GM19099 (cell line): ENCODE measurements around the gene PAFAH1B1.
A peak's percentile ranks its signal among the peaks of the same experiment; 100 is the strongest.

ENCODE experiments used
- POLR2A ChIP-seq: IDR thresholded peaks from 3 replicates; pipeline ENCODE4 v1.6.1; 2011; ENCODE audit warnings: low read depth; ENCODE audit not compliant: insufficient read length; ENCODE audit errors: extremely low read depth

PAFAH1B1 gene

GRCh38 chr17:2591040-2591640, 2.3 kb upstream of the PAFAH1B1 start:
- TF ChIP-seq POLR2A, result no peak

- TF ChIP-seq POLR2A, result peak; percentile 10
These were observed 617 bp downstream of the PAFAH1B1 start for GRCh38 chr17:2593821-2594721.

GRCh38 chr17:2594722-2595599, 1.5 kb downstream of the PAFAH1B1 start:
- no peak for TF ChIP-seq POLR2A

GRCh38 chr17:2595716-2596115, 2.3 kb downstream of the PAFAH1B1 start:
- no peak for TF ChIP-seq POLR2A

- no peak for TF ChIP-seq POLR2A
These were observed 4.7 kb downstream of the PAFAH1B1 start for GRCh38 chr17:2598166-2598565.

GRCh38 chr17:2602597-2603017, 9.2 kb downstream of the PAFAH1B1 start:
- TF ChIP-seq POLR2A, result no peak

GRCh38 chr17:2608350-2608913, 15.0 kb downstream of the PAFAH1B1 start:
- no peak for TF ChIP-seq POLR2A

GRCh38 chr17:2609091-2609490, 15.6 kb downstream of the PAFAH1B1 start:
- TF ChIP-seq POLR2A, result no peak

GRCh38 chr17:2610195-2611175, 17.0 kb downstream of the PAFAH1B1 start:
- TF ChIP-seq POLR2A, result no peak

GRCh38 chr17:2611627-2612026, 18.2 kb downstream of the PAFAH1B1 start:
- no peak for TF ChIP-seq POLR2A

- TF ChIP-seq POLR2A, result no peak
These were observed 19.2 kb downstream of the PAFAH1B1 start for GRCh38 chr17:2612630-2613029.

GRCh38 chr17:2613089-2613808, 19.8 kb downstream of the PAFAH1B1 start:
- no peak for TF ChIP-seq POLR2A

- TF ChIP-seq POLR2A, result no peak
These were observed 22.4 kb downstream of the PAFAH1B1 start for GRCh38 chr17:2615882-2616281.
